HFFc6 (cell line): Measurements from ENCODE around the gene PTPRQ. TPM values are rescaled to one million over a fixed set of nuclear protein-coding genes. Genes with fewer than 3 reads are reported as not detected.

Experiments used
- DNase-seq: peaks from one replicate; pipeline ENCODE4 v3.0.0-alpha.2; 2018
- H3K27ac Mint-ChIP-seq: 2 replicates; pipeline ENCODE4 v1.8.0; 2020; ENCODE audit warnings: mild to moderate bottlenecking, mixed read lengths
- H3K27me3 Mint-ChIP-seq: 2 replicates; pipeline ENCODE4 v1.8.0; 2021; ENCODE audit warnings: mild to moderate bottlenecking, moderate library complexity, mixed read lengths; ENCODE audit not compliant: insufficient read depth
- H3K36me3 Mint-ChIP-seq: 2 replicates; pipeline ENCODE4 v1.8.0; 2021; ENCODE audit warnings: low read depth, mixed read lengths
- H3K4me1 Mint-ChIP-seq: 2 replicates; pipeline ENCODE4 v1.8.0; 2020; ENCODE audit warnings: low read depth, mixed read lengths
- H3K4me3 Mint-ChIP-seq: 2 replicates; pipeline ENCODE4 v1.8.0; 2020; ENCODE audit warnings: mild to moderate bottlenecking, moderate library complexity, mixed read lengths
- H3K9me3 Mint-ChIP-seq: 2 replicates; pipeline ENCODE4 v1.8.0; 2020; ENCODE audit warnings: mild to moderate bottlenecking, mixed read lengths
- total RNA-seq, 6 experiments: library from RNA; stranded (reverse); fragmentation: NEBNext Ultra II Directional; extraction: Animal tissue kit (Norgen Biotek cat#: 25700); gene quantifications; 2 replicates in 1 of 6; 3 replicates in 5 of 6; pipeline ENCODE4 v1.2.3, GENCODE V29; 2021
- TF ChIP-seq, protein P1 (sequence below): fragments of 200-600 bp; sonication (generic); IDR thresholded peaks from 2 replicates; pipeline ENCODE4 v1.5.0; 2021; ENCODE audit warnings: antibody characterized with exemption, mild to moderate bottlenecking

PTPRQ gene
- total RNA-seq, 6 experiments from 2014 or later: 2.6 to 4.1 (median 3.5) TPM

DNA sequence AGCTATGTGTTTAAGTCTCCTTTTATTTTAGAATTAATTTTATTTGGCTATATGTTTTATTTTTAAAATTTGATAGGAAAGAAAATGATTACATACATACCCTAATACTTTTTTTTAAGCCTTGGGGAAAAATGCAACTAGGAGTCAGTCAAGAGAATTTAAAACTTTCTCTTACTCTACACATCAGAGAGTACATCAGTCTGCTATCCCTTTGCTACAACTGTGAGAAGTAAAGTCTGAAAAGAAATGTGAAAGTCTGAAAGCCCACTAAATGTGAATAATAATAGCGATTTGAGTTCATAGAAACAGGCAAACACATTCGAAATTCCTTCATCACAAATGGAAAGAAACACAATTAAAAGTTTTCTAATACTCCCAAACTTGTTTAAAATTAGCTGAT lies 95.0 kb downstream of the PTPRQ start:
- H3K9me3 Mint-ChIP-seq: no peaks in the 10 kb centered on the region
- H3K27ac Mint-ChIP-seq: no peak overlapping the region
- DNase-seq: no peak
- H3K36me3 Mint-ChIP-seq: 0 out of 2 replicates have a peak, but pooled peaks cover 5% of the 10 kb centered on the region
- no peak overlapping the region for H3K4me3 Mint-ChIP-seq
- H3K27me3 Mint-ChIP-seq: no peaks in the 10 kb centered on the region
- H3K4me1 Mint-ChIP-seq: peaks cover 13% of the 10 kb centered on the region
- TF ChIP-seq, protein P1, sequence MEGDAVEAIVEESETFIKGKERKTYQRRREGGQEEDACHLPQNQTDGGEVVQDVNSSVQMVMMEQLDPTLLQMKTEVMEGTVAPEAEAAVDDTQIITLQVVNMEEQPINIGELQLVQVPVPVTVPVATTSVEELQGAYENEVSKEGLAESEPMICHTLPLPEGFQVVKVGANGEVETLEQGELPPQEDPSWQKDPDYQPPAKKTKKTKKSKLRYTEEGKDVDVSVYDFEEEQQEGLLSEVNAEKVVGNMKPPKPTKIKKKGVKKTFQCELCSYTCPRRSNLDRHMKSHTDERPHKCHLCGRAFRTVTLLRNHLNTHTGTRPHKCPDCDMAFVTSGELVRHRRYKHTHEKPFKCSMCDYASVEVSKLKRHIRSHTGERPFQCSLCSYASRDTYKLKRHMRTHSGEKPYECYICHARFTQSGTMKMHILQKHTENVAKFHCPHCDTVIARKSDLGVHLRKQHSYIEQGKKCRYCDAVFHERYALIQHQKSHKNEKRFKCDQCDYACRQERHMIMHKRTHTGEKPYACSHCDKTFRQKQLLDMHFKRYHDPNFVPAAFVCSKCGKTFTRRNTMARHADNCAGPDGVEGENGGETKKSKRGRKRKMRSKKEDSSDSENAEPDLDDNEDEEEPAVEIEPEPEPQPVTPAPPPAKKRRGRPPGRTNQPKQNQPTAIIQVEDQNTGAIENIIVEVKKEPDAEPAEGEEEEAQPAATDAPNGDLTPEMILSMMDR: no peak

DNA sequence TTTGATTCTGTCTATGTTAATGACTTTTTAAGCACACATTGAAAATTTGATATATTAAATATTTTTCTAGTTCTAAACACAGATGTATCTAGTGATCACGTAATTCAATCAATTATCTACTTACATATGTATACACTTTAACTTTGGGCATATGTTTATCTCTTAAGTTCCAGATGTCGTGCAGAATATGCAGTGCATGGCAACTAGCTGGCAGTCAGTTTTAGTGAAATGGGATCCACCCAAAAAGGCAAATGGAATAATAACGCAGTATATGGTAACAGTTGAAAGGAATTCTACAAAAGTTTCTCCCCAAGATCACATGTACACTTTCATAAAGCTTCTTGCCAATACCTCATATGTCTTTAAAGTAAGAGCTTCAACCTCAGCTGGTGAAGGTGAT lies 105.3 kb downstream of the PTPRQ start:
- Mint-ChIP-seq H3K27ac (no peak overlapping the region), H3K27me3 (no peaks in the 10 kb centered on the region), H3K9me3 (no peaks in the 10 kb centered on the region), H3K36me3 (no peaks in the 10 kb centered on the region), H3K4me1 (peaks cover 18% of the 10 kb centered on the region), H3K4me3 (no peak overlapping the region)
- DNase-seq: no peak
- TF ChIP-seq, protein P1: no peak

DNA sequence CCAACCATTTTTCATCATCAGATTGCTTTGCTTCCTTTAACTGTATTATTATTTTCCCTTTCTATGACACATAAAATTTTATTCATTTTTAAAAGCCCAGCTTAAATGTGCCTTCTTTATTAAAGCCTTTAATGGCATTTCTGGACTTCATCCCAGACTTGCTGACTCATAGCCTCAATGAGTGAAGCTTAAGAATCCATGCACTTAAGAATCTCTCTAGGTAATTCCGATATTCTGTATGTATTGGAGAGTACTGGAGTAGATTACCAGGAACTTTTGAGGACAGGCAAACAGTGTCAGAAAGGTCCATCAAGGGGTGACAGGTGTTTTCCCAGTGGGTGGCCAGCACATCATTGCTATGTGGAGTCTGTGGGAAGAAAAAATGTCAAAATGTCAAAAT lies 107.9 kb downstream of the PTPRQ start:
- no peaks in the 10 kb centered on the region for H3K36me3 Mint-ChIP-seq
- H3K4me1 Mint-ChIP-seq: peaks cover 14% of the 10 kb centered on the region
- H3K9me3 Mint-ChIP-seq: no peaks in the 10 kb centered on the region
- H3K27ac Mint-ChIP-seq: no peak overlapping the region
- H3K4me3 Mint-ChIP-seq: no peak overlapping the region
- DNase-seq: peak; percentile 95
- TF ChIP-seq, protein P1: no peak
- no peaks in the 10 kb centered on the region for H3K27me3 Mint-ChIP-seq

DNA sequence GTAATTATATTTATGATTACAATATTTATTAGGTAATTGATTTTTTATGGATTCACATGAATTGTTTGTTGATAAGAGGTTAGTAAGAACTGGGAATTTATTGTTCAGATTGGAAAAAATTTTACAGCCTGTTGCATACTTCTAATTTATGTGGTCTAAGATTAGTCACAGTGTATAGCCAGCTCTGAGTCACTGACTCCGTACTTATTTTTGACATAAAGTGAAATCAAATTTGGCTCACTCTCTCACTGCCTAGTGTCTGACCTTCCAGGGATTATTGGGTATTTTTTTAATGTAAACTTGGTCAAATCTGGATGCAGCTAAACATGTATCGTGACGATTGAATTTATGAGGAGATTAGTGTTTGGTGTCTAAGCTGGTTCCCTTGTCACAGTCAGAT lies 109.3 kb downstream of the PTPRQ start:
- peaks cover 17% of the 10 kb centered on the region for H3K4me1 Mint-ChIP-seq
- H3K4me3 Mint-ChIP-seq: no peak overlapping the region
- no peaks in the 10 kb centered on the region for H3K9me3 Mint-ChIP-seq
- H3K27ac Mint-ChIP-seq: peak overlapping the region; percentile 82
- H3K27me3 Mint-ChIP-seq: no peaks in the 10 kb centered on the region
- peak; percentile 86 for DNase-seq
- H3K36me3 Mint-ChIP-seq: no peaks in the 10 kb centered on the region
- TF ChIP-seq, protein P1: no peak

DNA sequence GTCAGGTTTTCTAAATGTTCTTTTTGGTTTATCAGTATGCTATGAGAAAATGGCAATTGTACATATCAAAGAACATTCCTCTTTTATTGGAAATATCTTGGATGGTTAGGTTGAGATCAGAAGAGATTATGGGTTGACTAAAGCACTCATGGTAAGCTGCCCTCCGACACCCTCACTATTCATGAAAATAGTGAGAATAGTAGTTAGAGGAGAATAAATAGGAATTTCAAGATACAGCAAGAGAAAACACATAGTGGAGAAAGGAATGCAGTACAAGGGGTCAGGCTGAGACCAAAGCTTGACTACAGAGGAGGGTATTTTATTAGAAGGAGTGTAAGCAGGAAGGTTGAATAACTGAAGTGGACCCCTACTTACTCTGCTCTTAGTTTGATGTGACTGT lies 112.5 kb downstream of the PTPRQ start:
- peak overlapping the region; percentile 62 for H3K27ac Mint-ChIP-seq
- peak; percentile 2 for DNase-seq
- no peaks in the 10 kb centered on the region for H3K27me3 Mint-ChIP-seq

More for the DNA sequence above, 112.5 kb downstream of the PTPRQ start:
- TF ChIP-seq, protein P1: no peak
- no peaks in the 10 kb centered on the region for H3K9me3 Mint-ChIP-seq
- H3K4me1 Mint-ChIP-seq: peaks cover 23% of the 10 kb centered on the region
- H3K36me3 Mint-ChIP-seq: peaks cover 10% of the 10 kb centered on the region
- H3K4me3 Mint-ChIP-seq: no peak overlapping the region
